OCI-LY3 (cell line): Measurements from ENCODE around the gene ITGA4.

ENCODE experiments used
- H2AFZ ChIP-seq: fragments of 200-600, 300-600 bp; shearing (Covaris generic); 2 replicates; pipeline ENCODE4 v1.6.0; 2014; ENCODE audit warnings: antibody characterized with exemption, low read depth, low read length
- H3K27ac ChIP-seq: fragments of 200-600, 300-600 bp; sonication (generic); 2 replicates; pipeline ENCODE4 v1.5.1; 2014; ENCODE audit warnings: mild to moderate bottlenecking, low read length, moderate library complexity, mixed read lengths
- H3K27me3 ChIP-seq: fragments of 200-600, 300-600 bp; sonication (generic); 2 replicates; pipeline ENCODE4 v1.6.1; 2014; ENCODE audit warnings: low read depth, low read length, mixed read lengths
- H3K36me3 ChIP-seq: fragments of 200-600, 300-600 bp; sonication (generic); replicated peaks from 2 replicates; pipeline ENCODE3; 2014; ENCODE audit warnings: low read depth, low read length, mixed read lengths
- H3K4me1 ChIP-seq: fragments of 300-600, 200-600 bp; sonication (generic); 2 replicates; pipeline ENCODE4 v1.6.1; 2014; ENCODE audit warnings: low read length, mixed read lengths
- H3K4me2 ChIP-seq: fragments of 200-600, 300-600 bp; sonication (generic); 2 replicates; pipeline ENCODE4 v1.6.1; 2014; ENCODE audit warnings: low read length, mixed read lengths
- H3K4me3 ChIP-seq: fragments of 300-600, 200-600 bp; sonication (generic); 2 replicates; pipeline ENCODE4 v1.5.1; 2014; ENCODE audit warnings: antibody characterized with exemption, mild to moderate bottlenecking, low read length, moderate library complexity
- H3K79me2 ChIP-seq: fragments of 300-600, 200-600 bp; shearing (Covaris generic); 2 replicates; pipeline ENCODE4 v1.6.1; 2014; ENCODE audit warnings: mild to moderate bottlenecking, low read length, mixed read lengths
- H3K9ac ChIP-seq: fragments of 300-600, 200-600 bp; shearing (Covaris generic); 2 replicates; pipeline ENCODE4 v1.6.0; 2014; ENCODE audit warnings: mild to moderate bottlenecking, low read length, moderate library complexity
- H3K9me3 ChIP-seq: fragments of 200-600, 300-600 bp; shearing (Covaris generic); 2 replicates; pipeline ENCODE4 v1.6.1; 2014; ENCODE audit warnings: low read length, mixed read lengths; ENCODE audit not compliant: insufficient read depth
- H4K20me1 ChIP-seq: fragments of 200-600, 300-600 bp; sonication (generic); 2 replicates; pipeline ENCODE4 v1.6.1; 2016; ENCODE audit warnings: low read length, mixed read lengths; ENCODE audit not compliant: insufficient read depth
- CTCF ChIP-seq: fragments of 200-600, 300-600 bp; sonication (generic); IDR thresholded peaks from 2 replicates; pipeline ENCODE4 v1.5.1; 2014; ENCODE audit warnings: antibody characterized with exemption, low read length, low read depth
- EZH2phosphoT487 ChIP-seq: fragments of 200-600 bp; shearing (Covaris generic); IDR thresholded peaks from 2 replicates; pipeline ENCODE4 v1.6.1; 2018; ENCODE audit warnings: antibody characterized with exemption, mixed run types, low read depth

The ITGA4 gene

GRCh38 chr2:181558371-181558770 lies 101.2 kb downstream of the ITGA4 start:
- Histone ChIP-seq H3K4me2 (no peak overlapping the region), H3K27me3 (no peaks in the 10 kb centered on the region), H3K4me1 (no peaks in the 10 kb centered on the region), H4K20me1 (no peaks in the 10 kb centered on the region), H3K9ac (no peak overlapping the region), H3K79me2 (no peaks in the 10 kb centered on the region), H3K4me3 (no peak overlapping the region), H2AFZ (no peak overlapping the region), H3K36me3 (no peaks in the 10 kb centered on the region), H3K27ac (no peak overlapping the region), H3K9me3 (no peaks in the 10 kb centered on the region)
- TF ChIP-seq EZH2phosphoT487: no peak

GRCh38 chr2:181563101-181563692 lies 106.0 kb downstream of the ITGA4 start:
- no peak overlapping the region for H3K4me2 ChIP-seq
- no peak overlapping the region for H3K4me3 ChIP-seq
- 0 out of 2 replicates have a peak, but pooled peaks cover 3% of the 10 kb centered on the region for H3K4me1 ChIP-seq
- H3K9me3 ChIP-seq: no peaks in the 10 kb centered on the region
- TF ChIP-seq CTCF (no peak), EZH2phosphoT487 (no peak)
- no peak overlapping the region for H3K27ac ChIP-seq
- H3K36me3 ChIP-seq: no peaks in the 10 kb centered on the region
- no peaks in the 10 kb centered on the region for H3K79me2 ChIP-seq
- H4K20me1 ChIP-seq: no peaks in the 10 kb centered on the region
- H3K27me3 ChIP-seq: no peaks in the 10 kb centered on the region
- H3K9ac ChIP-seq: no peak overlapping the region
- no peak overlapping the region for H2AFZ ChIP-seq

GRCh38 chr2:181566334-181567032 lies 109.3 kb downstream of the ITGA4 start:
- H3K9ac ChIP-seq: no peak overlapping the region
- H3K4me2 ChIP-seq: no peak overlapping the region
- H3K9me3 ChIP-seq: no peaks in the 10 kb centered on the region
- H2AFZ ChIP-seq: no peak overlapping the region
- no peak overlapping the region for H3K4me3 ChIP-seq
- H3K27me3 ChIP-seq: no peaks in the 10 kb centered on the region
- no peaks in the 10 kb centered on the region for H3K36me3 ChIP-seq
- H3K4me1 ChIP-seq: peaks cover 7% of the 10 kb centered on the region; the same call in 1 of the 2 replicates
- no peaks in the 10 kb centered on the region for H3K79me2 ChIP-seq
- no peak overlapping the region for H3K27ac ChIP-seq
- H4K20me1 ChIP-seq: no peaks in the 10 kb centered on the region
- no peak for TF ChIP-seq EZH2phosphoT487
- TF ChIP-seq CTCF: no peak

GRCh38 chr2:181570059-181570458 lies 112.9 kb downstream of the ITGA4 start:
- no peaks in the 10 kb centered on the region for H3K79me2 ChIP-seq
- no peak overlapping the region for H2AFZ ChIP-seq
- H3K4me1 ChIP-seq: peaks cover 11% of the 10 kb centered on the region; the same call in 1 of the 2 replicates
- H3K27me3 ChIP-seq: 0 out of 2 replicates have a peak, but pooled peaks cover 3% of the 10 kb centered on the region
- no peak overlapping the region for H3K4me2 ChIP-seq
- H3K27ac ChIP-seq: no peak overlapping the region
- TF ChIP-seq EZH2phosphoT487: no peak
- no peak for TF ChIP-seq CTCF
- H3K9ac ChIP-seq: no peak overlapping the region
- no peaks in the 10 kb centered on the region for H3K36me3 ChIP-seq
- no peaks in the 10 kb centered on the region for H4K20me1 ChIP-seq
- no peaks in the 10 kb centered on the region for H3K9me3 ChIP-seq
- no peak overlapping the region for H3K4me3 ChIP-seq
